ENCODE data around the gene ZBTB16. TPM values are rescaled to one million over a fixed set of nuclear protein-coding genes. Genes with fewer than 3 reads are reported as not detected.

Gene ZBTB16
- total and polyA plus RNA-seq, 2 of the 4 experiments (the other 2 are of a cell fraction), result not detected

- no peak overlapping the region for H3K4me3 ChIP-seq (ENCODE audit: insufficient read depth, low read depth, low read length)
- no peak overlapping the region for H2AFZ ChIP-seq (replicated peaks; ENCODE audit: low read length, poor library complexity)
- H2BK5ac ChIP-seq (ENCODE audit: low read depth, low read length, poor library complexity, severe bottlenecking), result no peak overlapping the region
- no peaks in the 10 kb centered on the region for H3K9me3 ChIP-seq (ENCODE audit: control insufficient read depth, insufficient read depth, low read length)
- H3K79me1 ChIP-seq (ENCODE audit: low read depth in 1 of 2, low read length in 2 of 2), result no peaks in the 10 kb centered on the region
- no peak overlapping the region for H2BK15ac ChIP-seq (ENCODE audit: low read depth, low read length)
- H3K4ac ChIP-seq (ENCODE audit: low read depth, low read length), result no peak overlapping the region
- no peak overlapping the region for H2BK20ac ChIP-seq (ENCODE audit: low read depth, low read length)
- DNase-seq, result no peak
- in situ Hi-C loops (cut with MboI; ENCODE audit: low sequenced_read_pairs), result no loop called here
- no peak overlapping the region for H4K5ac ChIP-seq (ENCODE audit: low read depth, low read length)
- H3K36me3 ChIP-seq (ENCODE audit: control insufficient read depth, insufficient read depth, low read length), result no peaks in the 10 kb centered on the region
- dilution Hi-C loops (cut with HindIII; ENCODE audit: low sequenced_read_pairs, unreplicated experiment), result no loop called here
- no peak for ATAC-seq (ENCODE audit: low read depth)
- no peaks in the 10 kb centered on the region for H3K4me1 ChIP-seq (ENCODE audit: control insufficient read depth, insufficient read depth, low read length)
- H4K91ac ChIP-seq (ENCODE audit: insufficient read depth, low read depth, low read length), result no peak overlapping the region
- no peak overlapping the region for H3K27ac ChIP-seq (ENCODE audit: insufficient read depth, low read length)
- H3K18ac ChIP-seq (ENCODE audit: low read depth, low read length), result no peak overlapping the region
- H4K8ac ChIP-seq (ENCODE audit: low read depth in 2 of 2, low read length in 2 of 2), result no peak overlapping the region
- H3K9ac ChIP-seq (ENCODE audit: low read depth, low read length), result no peak overlapping the region
- WGBS, 2 experiments (ENCODE audit: extremely low coverage in 2 of 2, insufficient read length in 1 of 2), result no CpG with 5 or more reads among the region's 4 CpGs
- peaks cover 35% of the 10 kb centered on the region for H3K27me3 ChIP-seq (ENCODE audit: control insufficient read depth, insufficient read depth, low read length)
- ChIA-PET POLR2A (ENCODE audit: unreplicated experiment) (no interaction called here), CTCF (no interaction called here)
- no peak overlapping the region for H3K4me2 ChIP-seq (ENCODE audit: low read depth, low read length)
- H3K14ac ChIP-seq (replicated peaks; ENCODE audit: low read depth, low read length), result no peak overlapping the region
- H2BK120ac ChIP-seq (ENCODE audit: low read depth, low read length), result no peak overlapping the region
- BruUV-seq (replicated peaks), result no TSS peak
- H3K23ac ChIP-seq (ENCODE audit: low read depth, low read length), result no peak overlapping the region
- intact Hi-C loops (cut with micrococcal nuclease), result no loop called here
- no peak overlapping the region for H3K56ac ChIP-seq (ENCODE audit: extremely low read depth, insufficient read depth, low read length)
- TF ChIP-seq SMC3 (IDR thresholded peaks at IDR 0.05; ENCODE audit: low read depth, low read length) (no peak), MAZ (IDR thresholded peaks at IDR 0.05; ENCODE audit: borderline replicate concordance, low read depth, low read length) (no peak), MXI1 (IDR thresholded peaks at IDR 0.05; ENCODE audit: borderline replicate concordance, low read depth, low read length) (no peak), POLR2A (IDR thresholded peaks at IDR 0.05; ENCODE audit: low read depth, low read length) (no peak), NFE2L2 (IDR thresholded peaks at IDR 0.05; ENCODE audit: low read depth, low read length) (no peak), CEBPB (IDR thresholded peaks at IDR 0.05; ENCODE audit: low read depth, low read length) (no peak), CTCF (conservative IDR thresholded peaks at IDR 0.05; ENCODE audit: low read depth, low read length) (no peak), MAFK (IDR thresholded peaks at IDR 0.05; ENCODE audit: low read depth, low read length) (no peak), RCOR1 (IDR thresholded peaks at IDR 0.05; ENCODE audit: insufficient replicate concordance, low read length) (no peak), RAD21 (IDR thresholded peaks at IDR 0.05; ENCODE audit: low read length) (no peak), FOS (IDR thresholded peaks at IDR 0.05; ENCODE audit: low read depth, low read length) (no peak), CHD1 (IDR thresholded peaks at IDR 0.05; ENCODE audit: low read depth, low read length) (no peak), USF2 (IDR thresholded peaks at IDR 0.05; ENCODE audit: low read depth, low read length) (no peak)
- no peaks in the 10 kb centered on the region for H3K9me1 ChIP-seq (ENCODE audit: insufficient read depth, low read length)
- H2AK5ac ChIP-seq (ENCODE audit: low read depth, low read length), result no peak overlapping the region
- H4K20me1 ChIP-seq (ENCODE audit: insufficient read depth, low read length), result no peaks in the 10 kb centered on the region
- H2AK9ac ChIP-seq (replicated peaks; ENCODE audit: low read depth, low read length, poor library complexity), result no peak overlapping the region
These were observed 18.9 kb downstream of the ZBTB16 start for GRCh38 chr11:114078423-114078822.

Data from IMR-90 (cell line).